NCI-H748 (cell line): ENCODE measurements around the gene TPRG1L.

ENCODE experiments used
- DNase-seq: peaks from one replicate; lab custom pipeline; 2025; ENCODE audit not compliant: unreplicated experiment; lab: John Stamatoyannopoulos, UW

TPRG1L gene

GRCh38 chr1:3677484-3677883, 52.7 kb downstream of the TPRG1L start:
- DNase-seq = no peak

DNA sequence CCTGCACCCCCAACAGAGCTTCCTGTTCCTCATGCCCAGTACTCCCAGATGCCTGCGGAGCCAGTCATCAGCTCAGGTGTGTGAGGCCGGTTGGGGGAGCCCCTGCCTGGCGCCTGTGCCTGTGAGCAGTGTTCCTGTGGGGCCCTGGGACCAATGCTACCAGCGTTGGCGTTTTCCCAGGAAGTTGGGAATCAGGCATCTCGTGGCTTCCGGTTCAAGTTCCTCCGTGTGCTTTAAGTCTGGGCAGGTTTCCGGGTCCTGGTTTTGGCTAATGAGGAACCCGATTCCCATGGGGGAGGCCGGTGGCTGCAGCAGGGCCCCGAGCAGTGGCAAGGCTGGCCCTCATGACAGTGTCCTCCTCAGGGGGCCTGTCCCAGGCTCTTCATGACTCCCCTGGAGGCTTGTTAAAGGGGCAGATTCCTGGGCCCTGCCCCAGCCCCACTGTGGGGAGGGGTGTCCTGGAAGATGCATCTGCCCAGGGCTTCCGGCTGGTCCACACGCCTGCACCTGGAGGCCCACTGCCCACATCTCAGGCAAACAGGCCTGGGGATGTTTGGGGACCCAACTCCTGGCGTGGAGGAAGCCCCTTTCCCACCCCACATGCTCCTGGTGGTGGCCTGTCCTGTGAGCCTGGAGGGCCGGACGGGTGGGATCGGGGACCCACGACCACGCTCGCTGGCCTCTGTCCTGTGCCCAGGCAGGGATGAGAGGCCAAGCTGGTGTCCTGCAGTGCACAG, 53.7 kb downstream of the TPRG1L start:
- DNase-seq = no peak

- DNase-seq = no peak
Measured at GRCh38 chr1:3679098-3679555, 54.3 kb downstream of the TPRG1L start.
